ENCODE measurements around the gene KCNJ12.
"Not testable (repeated sequence)": the region's sequence is repeated elsewhere in the genome, so short reads cannot be mapped to it uniquely, and the experiment has no call there.

DNA sequence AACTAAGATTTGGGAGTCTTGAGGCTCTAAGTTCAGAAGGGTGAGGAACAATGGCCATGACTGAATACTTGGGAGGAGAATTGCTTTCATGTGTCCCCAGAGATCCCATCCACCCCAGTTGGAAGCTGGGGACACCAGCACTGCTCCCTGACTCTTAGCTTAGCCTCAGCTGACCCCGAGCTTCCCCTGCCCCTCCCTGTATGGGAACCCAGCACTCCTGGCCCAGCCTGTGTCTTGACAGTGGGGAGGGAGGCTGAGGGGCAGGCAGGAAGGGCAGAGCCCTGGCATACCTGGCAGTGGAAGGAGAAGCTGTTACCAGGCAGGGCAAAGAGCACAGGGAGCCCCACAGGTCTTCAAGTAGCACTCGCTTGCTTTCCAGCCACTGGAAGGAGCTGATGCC, 58.8 kb downstream of the KCNJ12 start:
- not testable (repeated sequence) for TF ChIP-seq EZH2 (IDR thresholded peaks at IDR 0.05); POLR2AphosphoS5 (IDR thresholded peaks at IDR 0.05; ENCODE audit: borderline replicate concordance, low read depth, low read length); FOXP2 (optimal IDR thresholded peaks at IDR 0.05; ENCODE audit: control extremely low read depth, extremely low read length, insufficient read depth)
